ENCODE results near the gene NOXRED1.
A peak's percentile ranks its signal among the peaks of the same experiment; 100 is the strongest.

The NOXRED1 gene

GRCh38 chr14:77409131-77409533, 14.2 kb downstream of the NOXRED1 start:
- Histone ChIP-seq H3K9me2 (replicated peaks; ENCODE audit: control insufficient read depth, low read length) (no peaks in the 10 kb centered on the region), H3K4me3 (ENCODE audit: low read length) (no peak overlapping the region), H3K27me3 (ENCODE audit: control insufficient read depth, low read length) (no peaks in the 10 kb centered on the region), H3K9me3 (ENCODE audit: control insufficient read depth, insufficient read depth, low read length) (no peaks in the 10 kb centered on the region), H3K27ac (ENCODE audit: low read depth, low read length) (no peak overlapping the region), H4K20me1 (ENCODE audit: control insufficient read depth, insufficient read depth, low read depth, low read length) (no peaks in the 10 kb centered on the region), H3K79me2 (ENCODE audit: control insufficient read depth, low read length) (no peaks in the 10 kb centered on the region), H3K4me2 (ENCODE audit: low read length) (no peak overlapping the region), H3K36me3 (ENCODE audit: control insufficient read depth, low read length) (no peaks in the 10 kb centered on the region), H3K4me1 (ENCODE audit: control insufficient read depth, low read length) (peaks cover 9% of the 10 kb centered on the region), H3F3A (ENCODE audit: control insufficient read depth, insufficient read depth) (no peaks in the 10 kb centered on the region)
- TF ChIP-seq CTCF (IDR thresholded peaks at IDR 0.05; ENCODE audit: low read depth, low read length, poor library complexity, severe bottlenecking) (peak; percentile 45), EZH2phosphoT487 (IDR thresholded peaks at IDR 0.05; ENCODE audit: borderline replicate concordance, low read length) (no peak)

- Histone ChIP-seq H3K9me3 (ENCODE audit: control insufficient read depth, insufficient read depth, low read length) (no peaks in the 10 kb centered on the region), H3K27ac (ENCODE audit: low read depth, low read length) (no peak overlapping the region), H3K27me3 (ENCODE audit: control insufficient read depth, low read length) (no peaks in the 10 kb centered on the region), H3F3A (ENCODE audit: control insufficient read depth, insufficient read depth) (no peaks in the 10 kb centered on the region), H3K36me3 (ENCODE audit: control insufficient read depth, low read length) (no peaks in the 10 kb centered on the region), H3K4me2 (ENCODE audit: low read length) (no peak overlapping the region), H4K20me1 (ENCODE audit: control insufficient read depth, insufficient read depth, low read depth, low read length) (no peaks in the 10 kb centered on the region), H3K79me2 (ENCODE audit: control insufficient read depth, low read length) (no peaks in the 10 kb centered on the region), H3K9me2 (replicated peaks; ENCODE audit: control insufficient read depth, low read length) (no peaks in the 10 kb centered on the region), H3K4me1 (ENCODE audit: control insufficient read depth, low read length) (peaks cover 9% of the 10 kb centered on the region), H3K4me3 (ENCODE audit: low read length) (no peak overlapping the region)
- no peak for TF ChIP-seq EZH2phosphoT487 (IDR thresholded peaks at IDR 0.05; ENCODE audit: borderline replicate concordance, low read length)
- TF ChIP-seq CTCF (IDR thresholded peaks at IDR 0.05; ENCODE audit: low read depth, low read length, poor library complexity, severe bottlenecking) = no peak
These were observed 16.2 kb downstream of the NOXRED1 start for GRCh38 chr14:77407158-77407557.

- H3K27ac ChIP-seq (ENCODE audit: low read depth, low read length) = no peak overlapping the region
- H3K9me2 ChIP-seq (replicated peaks; ENCODE audit: control insufficient read depth, low read length) = no peaks in the 10 kb centered on the region
- no peaks in the 10 kb centered on the region for H4K20me1 ChIP-seq (ENCODE audit: control insufficient read depth, insufficient read depth, low read depth, low read length)
- H3F3A ChIP-seq (ENCODE audit: control insufficient read depth, insufficient read depth) = no peaks in the 10 kb centered on the region
- no peaks in the 10 kb centered on the region for H3K79me2 ChIP-seq (ENCODE audit: control insufficient read depth, low read length)
- no peak overlapping the region for H3K4me2 ChIP-seq (ENCODE audit: low read length)
- no peaks in the 10 kb centered on the region for H3K9me3 ChIP-seq (ENCODE audit: control insufficient read depth, insufficient read depth, low read length)
- peaks cover 11% of the 10 kb centered on the region for H3K4me1 ChIP-seq (ENCODE audit: control insufficient read depth, low read length)
- no peak for TF ChIP-seq CTCF (IDR thresholded peaks at IDR 0.05; ENCODE audit: low read depth, low read length, poor library complexity, severe bottlenecking)
- no peak for TF ChIP-seq EZH2phosphoT487 (IDR thresholded peaks at IDR 0.05; ENCODE audit: borderline replicate concordance, low read length)
- H3K4me3 ChIP-seq (ENCODE audit: low read length) = no peak overlapping the region
- no peaks in the 10 kb centered on the region for H3K27me3 ChIP-seq (ENCODE audit: control insufficient read depth, low read length)
- no peaks in the 10 kb centered on the region for H3K36me3 ChIP-seq (ENCODE audit: control insufficient read depth, low read length)
These were observed 16.6 kb downstream of the NOXRED1 start for GRCh38 chr14:77406718-77407117.

GRCh38 chr14:77406086-77406485, 17.2 kb downstream of the NOXRED1 start:
- Histone ChIP-seq H3K9me3 (ENCODE audit: control insufficient read depth, insufficient read depth, low read length) (no peaks in the 10 kb centered on the region), H3K4me3 (ENCODE audit: low read length) (no peak overlapping the region), H3K27ac (ENCODE audit: low read depth, low read length) (no peak overlapping the region), H3F3A (ENCODE audit: control insufficient read depth, insufficient read depth) (no peaks in the 10 kb centered on the region), H4K20me1 (ENCODE audit: control insufficient read depth, insufficient read depth, low read depth, low read length) (no peaks in the 10 kb centered on the region), H3K36me3 (ENCODE audit: control insufficient read depth, low read length) (no peaks in the 10 kb centered on the region), H3K4me2 (ENCODE audit: low read length) (no peak overlapping the region), H3K9me2 (replicated peaks; ENCODE audit: control insufficient read depth, low read length) (no peaks in the 10 kb centered on the region), H3K79me2 (ENCODE audit: control insufficient read depth, low read length) (no peaks in the 10 kb centered on the region), H3K27me3 (ENCODE audit: control insufficient read depth, low read length) (no peaks in the 10 kb centered on the region), H3K4me1 (ENCODE audit: control insufficient read depth, low read length) (peaks cover 16% of the 10 kb centered on the region)
- no peak for TF ChIP-seq EZH2phosphoT487 (IDR thresholded peaks at IDR 0.05; ENCODE audit: borderline replicate concordance, low read length)
- no peak for TF ChIP-seq CTCF (IDR thresholded peaks at IDR 0.05; ENCODE audit: low read depth, low read length, poor library complexity, severe bottlenecking)

Data from DOHH2 (cell line).